ENCODE measurements around the gene PRPF38A.

PRPF38A gene

DNA sequence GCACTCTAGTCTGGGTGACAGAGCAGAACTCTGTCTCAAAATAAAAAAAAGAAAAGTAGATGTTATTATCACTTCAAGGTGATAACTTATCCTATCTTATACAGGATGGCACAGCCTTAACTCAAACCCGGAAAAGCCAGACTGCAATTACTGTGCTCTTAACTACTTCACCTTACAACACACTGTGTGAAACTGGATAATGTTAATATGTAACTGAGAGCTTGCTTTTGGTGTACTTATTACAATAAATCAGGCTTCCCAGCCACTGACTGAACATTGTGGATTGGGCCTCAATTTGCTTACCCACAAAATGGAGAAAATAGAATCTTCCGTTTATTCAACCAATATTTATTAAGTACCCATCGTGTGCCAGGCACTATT lies 1.6 kb upstream of the PRPF38A start:
- no peak for DNase-seq

DNA sequence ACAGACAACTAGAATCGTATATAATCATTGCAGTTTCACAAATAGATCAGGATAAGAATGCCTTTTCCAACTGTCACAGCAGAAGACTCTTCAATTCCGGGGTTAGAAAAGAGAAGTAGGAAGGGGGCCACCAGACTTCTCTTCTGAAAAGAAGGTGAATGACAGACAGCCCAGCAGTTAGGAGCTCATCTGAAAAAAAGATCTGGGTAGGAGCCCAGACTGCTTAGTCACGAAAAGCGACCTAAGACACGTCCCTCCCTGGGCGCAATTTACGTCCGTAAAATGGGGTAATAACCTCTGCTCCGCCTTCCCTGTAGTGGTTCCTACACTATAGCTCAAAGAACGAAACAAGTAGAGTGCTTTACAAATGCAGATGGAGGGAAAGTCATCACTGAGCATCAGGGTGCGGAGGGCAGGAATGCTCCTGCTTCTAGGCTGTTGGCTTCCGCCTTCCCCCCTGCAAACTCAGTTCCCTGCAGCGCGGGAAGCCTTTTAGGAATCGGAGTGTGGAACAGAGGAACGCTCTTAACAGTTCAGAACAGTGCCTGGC lies 761 bp upstream of the PRPF38A start:
- peak; percentile 40 for DNase-seq

DNA sequence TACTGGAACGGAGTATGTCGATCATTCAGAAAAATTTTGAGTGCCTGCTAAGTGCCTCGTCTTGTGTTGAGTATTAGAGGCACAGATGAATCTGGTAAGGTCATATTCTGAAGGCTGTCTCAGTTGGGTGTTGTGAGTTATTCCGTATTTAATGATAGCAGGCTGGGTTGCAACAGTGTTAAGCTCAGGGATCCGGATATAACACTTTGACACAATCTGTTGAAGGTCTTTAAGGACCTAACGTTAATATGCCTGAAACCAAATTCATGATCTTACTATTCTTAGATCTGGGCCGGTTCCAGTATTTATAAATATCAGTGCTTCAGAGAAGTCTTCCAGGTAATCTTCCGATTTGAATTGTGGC lies 555 bp downstream of the PRPF38A start:
- DNase-seq, result no peak

DNA sequence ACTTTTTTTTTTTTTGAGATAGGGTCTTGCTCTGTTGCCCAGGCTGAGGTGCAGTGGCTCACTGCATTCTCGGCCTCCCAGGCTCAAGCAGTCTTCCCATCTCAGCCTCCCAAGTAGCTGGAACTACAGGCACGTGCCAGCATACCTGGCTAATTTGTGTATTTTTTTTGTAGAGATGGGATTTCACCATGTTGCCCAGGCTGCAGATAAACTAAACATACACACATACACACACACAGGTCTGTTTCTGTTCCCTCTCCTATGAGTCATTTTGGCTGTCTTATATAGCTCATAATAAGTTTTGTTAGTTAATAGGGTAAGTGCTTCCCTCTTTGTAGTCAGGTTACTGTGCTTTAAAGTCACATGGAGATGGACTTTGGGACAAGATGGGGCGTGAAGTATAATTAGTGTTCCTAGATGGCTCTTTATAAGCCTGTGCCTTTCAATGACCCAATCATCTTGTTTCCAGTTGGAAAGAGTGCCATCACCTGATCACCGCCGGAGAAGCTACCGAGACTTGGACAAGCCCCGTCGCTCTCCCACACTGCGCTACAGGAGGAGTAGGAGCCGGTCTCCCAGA lies 9.1 kb downstream of the PRPF38A start:
- DNase-seq, result no peak

DNA sequence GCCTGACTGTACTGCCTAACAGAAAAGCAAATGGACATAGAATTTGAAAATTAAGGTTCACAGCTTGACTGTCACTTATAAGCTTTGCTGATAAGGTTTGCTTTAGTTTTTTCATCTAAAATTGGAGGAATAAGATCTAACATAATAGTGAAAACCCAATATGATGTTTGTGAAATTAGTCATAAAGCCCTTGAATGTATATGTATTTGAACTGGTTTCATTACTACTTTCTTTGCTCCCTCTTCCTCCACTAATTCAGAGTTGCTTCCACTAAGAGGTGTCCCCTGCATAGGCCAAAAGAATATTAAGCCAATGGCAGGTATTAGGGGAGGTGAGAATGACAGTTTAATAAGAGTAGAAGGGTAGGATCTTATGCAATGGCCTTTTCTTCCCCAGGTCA lies 10.5 kb downstream of the PRPF38A start:
- no peak for DNase-seq

DNA sequence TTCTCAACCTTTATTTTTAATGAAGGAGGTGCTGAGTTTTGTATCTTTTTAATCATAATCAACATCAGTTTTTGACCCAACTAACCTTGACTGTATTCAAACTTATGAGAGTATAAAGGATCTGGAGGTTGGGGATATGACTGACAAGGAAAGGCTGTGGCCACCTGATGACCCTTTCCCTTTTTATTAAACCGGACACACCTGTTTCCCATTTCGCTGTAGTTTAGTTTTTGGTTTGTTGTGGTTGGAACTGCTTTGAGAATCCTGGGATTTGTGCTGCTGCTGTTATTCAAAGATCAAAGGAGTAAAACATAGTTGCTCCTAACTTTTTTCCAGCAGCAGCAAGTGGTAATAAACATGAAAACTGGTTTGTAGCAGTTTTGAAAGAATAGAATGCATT lies 12.4 kb downstream of the PRPF38A start:
- DNase-seq, result no peak

DNA sequence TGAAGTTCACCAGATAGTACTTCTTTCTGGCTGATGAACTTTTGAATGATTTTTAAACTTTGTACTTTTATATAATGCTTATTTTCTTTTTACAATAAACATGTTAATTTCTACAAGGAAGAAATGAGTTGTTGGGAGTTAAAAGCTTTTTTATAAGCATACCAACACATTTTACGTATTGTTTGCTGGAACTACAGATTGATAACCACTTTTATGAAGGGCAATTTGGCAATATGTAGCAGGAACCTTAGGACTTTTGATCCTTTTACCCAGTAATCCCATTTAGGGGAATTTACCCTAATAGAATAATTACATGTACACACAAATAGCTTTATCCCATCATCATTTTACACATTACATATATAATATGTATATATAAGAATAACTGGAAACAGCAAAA lies 16.3 kb downstream of the PRPF38A start:
- no peak for DNase-seq

DNA sequence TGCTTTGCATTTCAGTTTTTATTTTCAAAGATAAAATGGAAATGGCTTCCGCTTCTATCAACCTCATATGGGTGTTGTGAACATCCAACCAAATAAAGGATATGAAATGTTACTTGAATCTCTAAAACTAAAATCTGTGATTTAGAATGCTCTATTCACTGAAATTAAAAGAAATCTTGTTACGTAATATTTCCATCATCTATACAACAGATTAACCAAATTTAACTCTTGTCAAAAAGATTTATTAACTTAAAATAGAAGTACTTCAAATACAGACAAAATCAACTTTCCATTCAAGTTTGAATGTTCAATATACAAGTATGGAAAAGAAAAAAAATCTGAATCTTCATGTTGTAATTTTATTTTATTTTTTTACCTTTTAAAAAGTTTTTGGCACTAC lies 18.7 kb downstream of the PRPF38A start:
- DNase-seq, result no peak

DNA sequence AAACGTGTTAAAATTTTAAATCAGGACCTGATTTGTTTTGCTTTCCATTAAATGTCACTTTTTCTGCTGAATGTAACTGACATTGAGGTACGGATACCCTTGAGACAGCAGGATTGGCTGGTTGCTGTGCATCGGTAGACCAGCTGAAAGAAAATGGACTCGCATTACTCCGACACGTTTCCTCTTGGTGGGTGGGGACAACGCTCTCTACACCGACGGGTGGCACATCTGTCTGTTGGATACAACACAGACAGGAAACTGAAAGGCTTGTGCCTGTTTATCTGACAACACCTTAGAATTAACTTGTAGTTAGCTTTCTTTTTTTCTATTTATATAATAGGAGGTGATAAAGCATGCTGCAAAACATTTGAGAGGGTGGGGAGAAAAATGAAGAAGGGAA lies 19.4 kb downstream of the PRPF38A start:
- DNase-seq, result peak; percentile 70

DNA sequence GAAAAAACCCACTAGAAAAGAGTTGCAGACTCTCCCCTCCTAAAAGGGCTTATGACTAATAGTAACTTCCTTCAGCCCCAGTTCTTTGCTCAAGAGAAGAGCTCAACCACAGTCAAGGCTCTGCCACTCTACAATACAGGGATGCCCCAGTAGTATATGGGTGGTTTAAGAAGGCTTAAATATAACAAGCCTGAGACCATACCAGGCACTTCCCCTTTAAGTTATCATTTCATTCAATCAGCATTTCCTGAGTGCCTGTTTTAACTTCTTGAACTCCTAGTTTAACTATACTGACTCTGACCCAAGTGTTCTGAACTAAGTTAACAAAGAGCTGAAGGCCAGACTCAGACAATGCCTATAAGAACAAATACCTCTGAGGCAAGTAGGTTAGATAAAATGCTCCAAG lies 19.8 kb downstream of the PRPF38A start:
- peak; percentile 17 for DNase-seq

DNA sequence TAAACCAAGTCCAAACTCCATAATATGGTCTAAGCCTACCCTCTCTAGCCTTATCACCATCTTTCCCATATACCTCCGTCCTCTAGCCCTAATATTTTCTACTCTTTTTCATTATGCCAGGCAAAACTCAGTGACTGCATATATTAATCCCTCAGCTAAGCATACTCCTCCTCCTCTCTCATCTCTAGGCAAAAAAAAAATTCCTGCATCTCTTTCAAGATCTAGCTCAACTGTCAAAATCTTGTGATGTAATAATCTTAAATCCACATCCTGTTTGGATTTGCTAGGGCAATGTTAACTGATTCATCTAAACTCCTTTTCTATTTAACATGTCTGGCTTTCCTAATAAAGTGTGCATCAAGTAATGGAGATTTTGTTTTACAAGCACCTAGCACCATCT lies 20.4 kb downstream of the PRPF38A start:
- no peak for DNase-seq

DNA sequence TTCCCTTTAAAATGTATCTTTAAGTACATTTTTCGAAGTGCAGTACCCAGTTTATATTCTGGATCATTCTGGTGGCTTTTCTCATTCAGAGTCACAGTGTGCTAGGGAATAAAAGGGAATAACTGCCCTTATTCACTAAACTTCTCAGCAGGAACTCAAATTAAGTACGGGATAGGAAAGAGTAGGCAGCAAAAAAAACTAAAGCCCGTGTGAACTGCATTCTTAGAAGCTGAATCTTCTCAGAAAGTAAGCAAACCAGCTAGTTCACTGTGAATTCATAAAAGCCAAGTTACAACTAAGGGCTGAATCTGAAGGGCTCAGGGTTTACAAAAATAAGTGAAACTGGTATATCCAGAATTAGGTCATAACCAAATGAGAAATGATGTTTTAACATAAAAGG lies 22.0 kb downstream of the PRPF38A start:
- no peak for DNase-seq

DNA sequence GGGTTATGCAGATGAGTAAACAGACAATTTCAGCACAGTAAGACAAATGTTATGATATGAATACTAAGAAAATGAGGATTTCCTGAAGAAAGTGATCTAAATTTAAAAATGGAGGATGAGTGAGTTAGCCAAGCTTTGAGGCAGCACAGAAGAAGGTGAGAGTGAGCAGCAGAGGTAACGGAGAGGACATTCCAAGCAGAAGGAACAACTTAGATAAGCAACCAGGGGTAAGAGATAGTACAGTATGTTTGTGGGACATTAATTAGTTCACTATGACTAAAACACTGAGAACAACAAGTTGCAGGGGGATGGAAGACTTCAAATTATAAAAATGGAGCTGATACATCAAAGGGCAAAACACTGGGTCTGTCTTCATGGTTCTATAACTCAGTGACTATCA lies 22.8 kb downstream of the PRPF38A start:
- no peak for DNase-seq

DNA sequence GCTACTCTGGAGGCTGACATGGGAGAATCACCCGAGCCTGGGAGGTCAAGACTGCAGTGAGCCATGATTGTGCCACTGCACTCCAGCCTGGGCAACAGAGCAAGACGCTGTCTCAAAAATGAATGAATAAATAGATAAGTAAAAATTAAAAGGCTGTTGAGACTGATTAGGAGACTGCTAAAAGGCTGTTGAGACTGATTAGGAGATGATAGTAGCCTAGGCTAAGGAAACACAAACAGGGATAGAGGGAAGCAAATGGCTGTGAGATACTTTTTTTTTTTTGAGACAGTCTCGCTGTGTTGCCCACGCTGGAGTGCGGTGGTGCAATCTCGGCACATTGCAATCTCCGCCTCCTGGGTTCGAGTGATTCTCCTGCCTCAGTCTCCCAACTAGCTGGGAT lies 28.4 kb downstream of the PRPF38A start:
- DNase-seq, result no peak

DNA sequence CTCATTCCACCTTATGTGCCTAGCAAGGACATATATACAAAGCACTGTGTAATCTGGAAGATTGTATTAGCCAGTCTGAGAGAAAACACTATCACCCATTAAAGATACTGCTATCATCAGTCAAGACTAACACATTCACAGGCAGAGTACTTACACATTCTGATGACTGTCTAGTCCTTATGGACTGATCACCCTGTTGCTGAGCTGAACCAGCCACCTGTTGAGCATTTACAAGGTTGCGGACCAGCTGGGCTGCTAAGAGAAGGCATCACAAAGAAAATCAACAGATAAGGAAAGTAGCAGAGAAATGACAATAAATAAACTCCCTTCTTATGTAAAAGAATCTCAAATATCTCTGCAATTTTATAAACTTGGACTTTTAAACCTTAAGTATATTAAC lies 30.8 kb downstream of the PRPF38A start:
- DNase-seq, result no peak

DNA sequence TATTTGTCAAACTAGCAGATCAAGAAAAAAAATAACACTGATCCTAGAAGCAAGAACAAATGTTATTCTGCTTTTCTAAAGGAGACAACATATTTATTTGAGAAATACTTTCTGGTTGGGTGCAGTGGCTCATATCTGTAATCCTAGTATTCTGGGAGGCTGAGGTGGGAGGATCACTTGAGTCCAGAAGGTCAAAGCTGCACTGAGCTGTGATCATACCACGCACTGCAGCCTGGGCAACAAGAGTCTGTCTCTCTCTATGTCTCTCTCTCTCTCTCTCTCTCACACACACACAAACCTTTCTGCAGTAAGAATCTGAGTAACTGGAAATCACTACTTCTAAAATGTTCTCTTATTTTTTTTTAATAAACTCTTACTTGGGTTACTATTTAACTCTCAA lies 31.2 kb downstream of the PRPF38A start:
- DNase-seq, result no peak

DNA sequence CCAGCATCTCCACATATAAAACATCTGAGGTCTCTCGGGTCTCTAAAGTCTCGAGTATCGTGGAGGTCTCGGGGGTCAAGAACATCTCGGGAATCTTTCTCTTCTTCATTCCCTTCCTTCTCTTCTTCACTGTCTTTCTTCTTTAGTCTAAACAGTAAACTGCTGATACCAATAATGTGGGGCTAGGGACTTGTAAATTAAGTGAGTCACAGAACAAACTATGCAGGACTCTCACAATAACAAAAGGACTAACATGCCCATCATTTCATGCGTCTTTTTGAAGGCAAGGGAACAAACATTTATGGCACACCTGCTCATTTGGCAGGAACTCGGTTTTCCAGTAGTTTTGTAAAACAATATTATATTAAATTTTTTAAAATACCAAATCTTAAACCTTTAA lies 32.4 kb downstream of the PRPF38A start:
- no peak for DNase-seq

DNA sequence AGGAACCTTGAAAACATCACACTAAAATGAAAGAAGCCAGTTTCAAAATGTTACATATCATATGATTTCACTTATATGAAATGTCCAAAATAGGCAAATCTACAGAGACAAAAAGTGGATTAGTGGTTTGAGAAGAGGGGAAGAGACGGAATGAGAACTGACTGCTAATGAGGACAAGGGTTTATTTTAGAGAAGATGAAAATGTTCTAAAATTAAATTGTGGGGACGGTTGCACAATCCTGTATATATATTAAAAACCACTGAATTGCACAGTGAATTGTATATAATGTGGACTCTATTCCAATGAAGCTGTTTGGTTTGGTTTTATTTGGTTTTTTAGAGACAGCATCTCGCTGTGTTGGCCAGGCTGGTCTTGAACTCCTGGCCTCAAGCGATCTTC lies 35.6 kb downstream of the PRPF38A start:
- no peak for DNase-seq

DNA sequence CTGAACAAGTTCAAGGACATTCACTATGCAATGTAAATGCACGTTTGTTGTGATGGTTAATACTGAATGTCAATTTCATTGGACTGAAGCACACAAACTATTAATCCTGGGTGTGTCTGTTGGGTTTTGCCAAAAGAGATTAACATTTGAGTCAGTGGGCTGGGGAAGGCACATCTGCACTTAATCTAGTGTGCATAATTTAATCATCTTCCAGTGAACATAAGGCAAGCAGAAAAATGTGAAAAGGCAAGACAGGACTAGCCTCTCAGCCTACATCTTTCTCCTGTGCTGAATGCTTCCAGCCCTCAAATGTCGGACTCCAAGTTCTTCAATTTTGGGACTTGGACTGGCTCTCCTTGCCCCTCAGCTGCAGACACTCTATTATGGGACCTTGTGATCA lies 40.1 kb downstream of the PRPF38A start:
- no peak for DNase-seq

DNA sequence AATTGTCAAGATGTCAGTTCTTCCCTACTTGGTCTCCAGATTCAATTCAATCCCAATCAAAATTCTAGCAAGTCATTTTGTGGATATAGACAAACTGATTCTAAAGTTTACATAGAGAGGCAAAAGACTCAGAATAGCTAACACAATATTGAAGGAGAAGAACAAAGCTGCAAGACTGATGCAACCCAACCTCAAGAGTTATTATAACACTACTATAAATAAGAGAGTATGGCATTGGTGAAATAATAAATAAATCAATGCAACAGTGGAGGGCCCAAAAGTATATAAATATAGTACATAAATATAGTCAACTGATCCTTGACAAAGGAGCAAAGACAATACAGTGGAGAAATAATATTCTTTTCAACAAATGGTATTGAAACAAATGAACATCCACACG lies 49.7 kb downstream of the PRPF38A start:
- DNase-seq, result no peak

DNA sequence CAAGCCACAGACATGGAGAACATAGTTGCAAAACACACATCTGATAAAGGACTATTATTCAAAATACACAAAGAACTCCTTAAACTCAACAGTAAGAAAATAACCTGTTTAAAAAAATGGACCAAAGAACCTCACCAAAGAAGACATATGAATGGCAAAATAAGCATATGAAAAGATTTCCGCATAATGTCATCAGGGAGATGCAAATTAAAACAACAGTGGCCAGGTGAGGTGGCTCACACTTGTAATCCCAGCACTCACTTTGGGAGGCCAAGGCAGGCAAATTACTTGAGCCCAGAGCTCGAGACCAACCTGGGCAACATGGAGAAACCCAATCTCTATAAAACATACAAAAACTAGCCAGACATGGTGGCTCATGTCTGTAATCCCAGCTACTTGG lies 50.4 kb downstream of the PRPF38A start:
- no peak for DNase-seq

DNA sequence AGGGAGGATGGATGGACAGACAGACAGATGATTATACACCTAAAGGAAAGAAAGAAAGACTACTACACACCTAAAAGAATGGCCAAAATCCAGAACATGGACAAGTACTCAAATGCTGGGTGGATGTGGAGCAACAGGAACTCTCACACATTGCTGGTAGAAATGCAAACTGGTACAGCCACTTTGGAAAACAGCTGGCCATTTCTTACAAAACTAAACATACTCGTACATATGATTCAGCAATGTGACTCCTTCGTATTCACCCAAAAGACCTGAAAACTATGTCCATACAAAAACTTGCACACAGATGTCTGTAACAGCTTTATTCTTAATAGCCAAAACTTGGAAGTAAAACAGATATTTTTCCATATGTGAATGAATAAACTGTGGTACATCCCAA lies 51.3 kb downstream of the PRPF38A start:
- no peak for DNase-seq

DNA sequence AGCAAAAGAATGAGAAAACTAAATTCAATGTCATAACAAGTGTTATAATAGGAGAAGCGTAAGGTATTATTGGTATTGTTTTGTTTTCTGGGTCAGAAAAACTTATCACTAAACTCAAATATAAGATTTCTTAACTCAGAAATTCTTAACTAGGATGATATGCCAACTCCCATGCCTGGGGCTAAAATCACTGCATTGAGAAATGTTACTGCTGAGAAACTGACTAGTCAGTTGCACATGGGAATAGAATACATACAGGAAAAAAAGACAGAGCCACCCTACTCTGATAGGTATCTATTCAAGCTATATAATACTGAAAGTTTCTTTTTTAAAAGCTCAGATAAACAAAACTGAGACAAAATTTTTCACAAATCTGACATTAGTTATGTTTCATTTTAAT lies 56.3 kb downstream of the PRPF38A start:
- no peak for DNase-seq

DNA sequence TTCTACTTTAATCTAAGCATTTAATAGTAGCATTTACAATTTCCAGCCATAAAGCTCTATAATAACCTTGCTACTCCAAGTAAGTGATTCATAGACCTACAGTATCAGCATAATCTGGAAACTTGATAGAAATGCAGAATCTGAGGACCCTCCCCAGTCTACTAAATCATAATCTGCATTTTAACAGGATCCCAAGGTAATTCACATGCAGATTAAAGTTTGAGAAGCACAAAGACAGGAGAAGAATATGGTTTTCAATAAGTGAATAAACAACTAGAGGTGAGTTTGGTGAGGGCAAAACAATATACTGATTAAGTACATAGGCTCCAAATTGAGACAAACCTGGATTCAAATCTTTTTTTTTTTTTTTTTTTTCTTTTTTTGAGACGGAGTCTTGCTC lies 57.4 kb downstream of the PRPF38A start:
- no peak for DNase-seq

DNA sequence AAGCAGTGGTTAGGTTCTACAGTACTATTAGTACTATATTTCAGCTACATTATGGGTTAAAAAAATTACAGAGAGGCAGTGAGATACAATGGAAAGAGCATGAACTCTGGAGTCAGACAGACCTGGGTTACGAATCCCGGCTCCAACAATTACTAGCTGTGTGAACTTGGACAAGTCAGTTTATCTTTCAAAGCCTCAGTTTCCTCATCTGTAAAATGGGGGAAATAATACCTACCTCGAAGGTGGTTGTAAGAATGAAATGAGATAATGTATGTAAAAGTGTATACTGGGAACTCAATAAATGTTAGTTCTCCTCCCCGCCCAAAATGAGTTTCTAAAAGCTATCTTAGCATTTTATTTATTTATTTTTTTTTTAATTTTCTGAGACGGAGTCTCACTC lies 59.5 kb downstream of the PRPF38A start:
- no peak for DNase-seq

DNA sequence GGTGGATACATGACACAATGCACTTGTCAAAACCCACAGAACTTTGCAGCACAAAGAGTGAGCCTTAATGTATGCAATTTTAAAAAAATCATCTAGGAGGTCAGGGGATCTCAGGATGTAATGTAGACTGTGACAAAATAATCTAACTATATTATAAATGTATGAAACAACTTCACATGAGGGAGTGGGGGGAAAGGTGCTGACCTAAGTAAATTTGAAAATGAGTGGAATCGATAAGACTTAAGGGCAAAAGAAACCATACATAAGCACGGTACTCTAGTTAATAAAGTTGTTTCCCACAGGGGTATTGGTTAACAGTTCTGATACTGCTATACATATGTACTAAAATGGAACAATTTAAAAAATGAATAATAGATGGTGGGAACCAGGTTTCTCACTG lies 64.7 kb downstream of the PRPF38A start:
- no peak for DNase-seq
